Liver (tissue), 9 donors: ENCODE measurements around the gene KIF21B. TPM values are rescaled to one million over a fixed set of nuclear protein-coding genes. Genes with fewer than 3 reads are reported as not detected.

ENCODE experiments used
- DNase-seq: peaks from one replicate; pipeline ENCODE4 v3.0.0-alpha.2; 2017; ENCODE audit warnings: low spot score
- H3K27ac ChIP-seq, 2 donors: one replicate each; pipeline ENCODE4 v1.7.0; 2013; ENCODE audit warnings: inconsistent platforms in 2 of 2, low read length in 2 of 2, control low read depth in 1 of 2, low read depth in 1 of 2, mild to moderate bottlenecking in 1 of 2
- H3K27me3 ChIP-seq, 4 donors: one replicate each; pipeline versions ENCODE4 v1.6.1 to v1.7.0; 2013; ENCODE audit warnings: low read length in 3 of 4, inconsistent platforms in 1 of 4, mild to moderate bottlenecking in 1 of 4, moderate library complexity in 1 of 4; ENCODE audit not compliant: control insufficient read depth in 4 of 4, insufficient read depth in 4 of 4
- H3K36me3 ChIP-seq, 4 donors: one replicate each; pipeline versions ENCODE4 v1.6.1 to v1.7.0; 2013; ENCODE audit warnings: low read length in 3 of 4, mild to moderate bottlenecking in 3 of 4, low read depth in 1 of 4, moderate library complexity in 1 of 4; ENCODE audit not compliant: control insufficient read depth in 4 of 4, insufficient read depth in 3 of 4
- H3K4me1 ChIP-seq, 4 donors: one replicate each; pipeline versions ENCODE4 v1.6.1 to v1.7.0; 2013; ENCODE audit warnings: low read length in 3 of 4, mild to moderate bottlenecking in 3 of 4, moderate library complexity in 1 of 4; ENCODE audit not compliant: control insufficient read depth in 4 of 4, insufficient read depth in 4 of 4
- H3K4me3 ChIP-seq, 3 donors: one replicate each; pipeline versions ENCODE4 v1.6.1 to v1.7.0; 2013; ENCODE audit warnings: low read length in 3 of 3, control low read depth in 1 of 3, low read depth in 1 of 3, mild to moderate bottlenecking in 1 of 3
- H3K9ac ChIP-seq, 2 donors: one replicate each; pipeline ENCODE4 v1.7.0; 2013; ENCODE audit warnings: low read length in 2 of 2, mild to moderate bottlenecking in 2 of 2, moderate library complexity in 2 of 2, control low read depth in 1 of 2, low read depth in 1 of 2
- H3K9me3 ChIP-seq, 4 donors: one replicate each; pipeline versions ENCODE4 v1.6.1 to v1.7.0; 2013; ENCODE audit warnings: low read length in 3 of 4; ENCODE audit not compliant: control insufficient read depth in 4 of 4
- CTCF ChIP-seq: fragments of 150-350 bp; IDR thresholded peaks from 2 replicates; pipeline ENCODE4 v1.5.1; 2017; ENCODE audit warnings: improper control_type of control experiment, low read depth, low read length; ENCODE audit not compliant: missing input control
- EGR1 ChIP-seq, 2 donors: IDR thresholded peaks; 2 replicates each; pipeline ENCODE4 v1.6.1; 2016 to 2018; ENCODE audit warnings: antibody characterized with exemption in 2 of 2, low read depth in 2 of 2
- GABPA ChIP-seq, 2 donors: IDR thresholded peaks in 1 of 2; conservative IDR thresholded peaks in 1 of 2; 2 replicates each; pipeline ENCODE4 v1.6.1; 2016; ENCODE audit warnings: antibody characterized with exemption in 2 of 2, mild to moderate bottlenecking in 1 of 2, moderate library complexity in 1 of 2
- HNF4A ChIP-seq, 2 donors: conservative IDR thresholded peaks; 2 replicates each; pipeline ENCODE4 v1.6.1; 2016; ENCODE audit warnings: antibody characterized with exemption in 2 of 2, mild to moderate bottlenecking in 2 of 2
- JUND ChIP-seq, 2 donors: IDR thresholded peaks; 2 replicates each; pipeline ENCODE4 v1.6.1; 2016; ENCODE audit warnings: antibody characterized with exemption in 2 of 2
- MAX ChIP-seq: IDR thresholded peaks from 2 replicates; pipeline ENCODE4 v1.6.1; 2016; ENCODE audit warnings: antibody characterized with exemption
- NR2F2 ChIP-seq: IDR thresholded peaks from 2 replicates; pipeline ENCODE4 v1.6.1; 2016; ENCODE audit warnings: antibody characterized with exemption
- RAD21 ChIP-seq, 2 donors: IDR thresholded peaks; 2 replicates each; pipeline ENCODE4 v1.6.1; 2016; ENCODE audit warnings: antibody characterized with exemption in 2 of 2, mild to moderate bottlenecking in 2 of 2
- REST ChIP-seq: IDR thresholded peaks from 2 replicates; pipeline ENCODE4 v1.6.1; 2016; ENCODE audit warnings: antibody characterized with exemption, mild to moderate bottlenecking
- RXRA ChIP-seq, 2 donors: IDR thresholded peaks; 2 replicates each; pipeline ENCODE4 v1.6.1; 2017 to 2018; ENCODE audit warnings: antibody characterized with exemption in 2 of 2, mild to moderate bottlenecking in 1 of 2
- SP1 ChIP-seq: IDR thresholded peaks from 2 replicates; pipeline ENCODE4 v1.6.1; 2018; ENCODE audit warnings: antibody characterized with exemption, mild to moderate bottlenecking
- TAF1 ChIP-seq: conservative IDR thresholded peaks from 2 replicates; pipeline ENCODE4 v1.6.1; 2016; ENCODE audit warnings: antibody characterized with exemption, mild to moderate bottlenecking
- WGBS: extraction: QIAGEN DNeasy Blood & Tissue Kit; methylation state at CpG from one replicate; pipeline ENCODE4 v1.1.7; 2013; 5-methylcytosine and 5-hydroxymethylcytosine counted together
- polyA plus RNA-seq, 2 donors: library from polyadenylated mRNA; stranded (reverse) in 1 of 2; unstranded in 1 of 2; fragments of 200-250 nt in 1 of 2; fragments of >200 nt in 1 of 2; fragmentation: Nextera tagmentation in 1 of 2; extraction: Ambion mirVana in 1 of 2; gene quantifications; one replicate each; pipeline versions ENCODE4 v1.2.1 to v1.2.3, GENCODE V29; 2013 to 2015
- total RNA-seq, 2 donors: library from RNA; depleted of rRNA; stranded (reverse); fragments of >200 nt; gene quantifications; one replicate each; pipeline ENCODE4 v1.2.3, GENCODE V29; 2014
- donor health status: healthy.
- donor health status: healthy.
- donor health status: healthy.
- donor health status: healthy.
- donor health status: healthy.

KIF21B gene
- total and polyA plus RNA-seq, 4 donors: 0.42 to 1.9 (median 1.0) TPM

GRCh38 chr1:201021630-201022492, 1.7 kb downstream of the KIF21B start:
- Histone ChIP-seq H3K27ac (peak overlapping the region in 1 of 2 donors; percentile 29), H3K9ac (no peak overlapping the region), H3K4me3 (no peak overlapping the region)

GRCh38 chr1:201020721-201021629, 2.5 kb downstream of the KIF21B start:
- TF ChIP-seq RAD21 (IDR thresholded peaks at IDR 0.05) (no peak), REST (no peak), RXRA (IDR thresholded peaks at IDR 0.05) (no peak), NR2F2 (no peak), CTCF (peak; percentile 14), EGR1 (IDR thresholded peaks at IDR 0.05; ENCODE audit: low read depth in 2 of 2) (no peak), HNF4A (conservative IDR thresholded peaks at IDR 0.05) (no peak), TAF1 (no peak), JUND (IDR thresholded peaks at IDR 0.05) (no peak)
- no peak for DNase-seq
- no peaks in the 10 kb centered on the region for H3K9me3 ChIP-seq
- no peaks in the 10 kb centered on the region for H3K27me3 ChIP-seq
- peaks cover 2 to 21% (median 11%) of the 10 kb centered on the region in 4 donors for H3K4me1 ChIP-seq
- no peaks in the 10 kb centered on the region for H3K36me3 ChIP-seq
- peak overlapping the region; percentile 10 to 58 for H3K27ac ChIP-seq
- no peak overlapping the region for H3K9ac ChIP-seq
- WGBS: 85% methylated on average over 11 of the region's 11 CpGs
- H3K4me3 ChIP-seq: no peak overlapping the region

More at GRCh38 chr1:201021630-201022492, 1.7 kb downstream of the KIF21B start:
- DNase-seq: no peak
- 80% methylated on average over 7 of the region's 7 CpGs for WGBS
- H3K27me3 ChIP-seq: no peaks in the 10 kb centered on the region
- H3K4me1 ChIP-seq: peaks cover 4 to 28% (median 14%) of the 10 kb centered on the region in 4 donors
- no peaks in the 10 kb centered on the region for H3K9me3 ChIP-seq
- TF ChIP-seq SP1 (no peak), RXRA (IDR thresholded peaks at IDR 0.05) (no peak), GABPA (IDR thresholded peaks at IDR 0.05 in 1 of 2, conservative IDR thresholded peaks at IDR 0.05 in 1 of 2) (no peak), MAX (no peak), CTCF (no peak), TAF1 (no peak), NR2F2 (no peak)
- no peaks in the 10 kb centered on the region for H3K36me3 ChIP-seq
